HG02642 (cell line): ENCODE measurements around the gene PTPN3.
A peak's percentile ranks its signal among the peaks of the same experiment; 100 is the strongest.

Experiments used
- ATAC-seq: cut with Tn5 transposase; IDR thresholded peaks from one replicate; pipeline ENCODE4 v1.9.1; 2021; ENCODE audit warnings: mild to moderate bottlenecking; ENCODE audit not compliant: unreplicated experiment, poor library complexity

Gene PTPN3

DNA sequence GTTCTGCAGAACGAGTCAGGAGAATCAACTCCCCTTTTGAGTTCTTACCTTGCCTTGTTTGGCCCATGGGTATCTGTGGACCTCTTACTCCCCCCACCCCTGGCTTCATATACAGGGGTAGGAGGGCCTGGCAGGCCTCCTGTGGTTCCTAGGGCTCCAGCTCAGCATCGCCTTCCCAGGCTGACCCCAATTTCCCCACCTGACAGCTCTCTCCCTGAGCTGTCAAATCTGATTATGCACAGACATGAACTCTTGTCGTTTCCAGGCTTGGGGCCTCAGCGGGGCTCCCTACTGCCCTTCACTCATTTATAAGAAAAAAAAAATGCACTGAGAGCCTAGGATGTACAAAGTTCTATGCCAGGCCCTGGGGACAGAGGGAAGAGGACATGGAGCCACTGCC, 67.9 kb downstream of the PTPN3 start:
- no peak for ATAC-seq

DNA sequence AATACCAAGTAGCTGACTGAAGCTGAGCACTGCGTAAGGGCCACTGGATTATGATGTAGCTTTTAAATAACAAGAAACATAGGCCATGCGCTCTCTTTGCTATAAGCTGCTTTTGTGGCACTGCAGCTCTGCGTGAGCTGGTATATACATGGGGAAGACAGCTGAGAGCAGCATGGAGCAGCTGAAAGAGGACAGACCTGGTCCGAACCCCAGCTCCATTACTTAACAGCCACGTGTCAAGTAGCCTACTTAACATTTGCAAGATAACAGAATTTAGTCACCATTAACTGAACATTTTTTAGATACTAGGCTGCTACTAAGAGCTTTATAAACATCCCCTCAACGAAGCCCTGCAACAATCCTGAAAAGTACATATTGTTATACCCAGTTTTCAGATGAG, 69.3 kb downstream of the PTPN3 start:
- no peak for ATAC-seq

DNA sequence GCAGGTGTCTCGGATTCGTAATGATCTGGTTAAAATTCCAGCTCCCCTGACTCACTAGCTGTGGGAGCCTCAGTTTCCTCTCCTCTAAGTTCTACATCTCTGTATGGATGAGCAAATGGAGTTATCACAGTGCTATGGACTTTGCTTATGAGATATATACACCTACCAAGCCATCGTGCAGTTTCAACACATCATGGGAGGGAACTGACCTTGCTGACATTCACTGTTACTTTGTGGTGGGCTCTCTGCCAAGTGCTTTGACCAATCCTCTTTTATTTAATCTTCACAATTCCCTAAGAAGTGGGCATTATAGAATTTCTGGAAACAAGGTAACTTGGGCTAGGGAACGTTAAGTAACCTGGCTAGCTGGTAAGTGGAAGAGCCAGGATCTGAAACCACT, 70.2 kb downstream of the PTPN3 start:
- no peak for ATAC-seq

DNA sequence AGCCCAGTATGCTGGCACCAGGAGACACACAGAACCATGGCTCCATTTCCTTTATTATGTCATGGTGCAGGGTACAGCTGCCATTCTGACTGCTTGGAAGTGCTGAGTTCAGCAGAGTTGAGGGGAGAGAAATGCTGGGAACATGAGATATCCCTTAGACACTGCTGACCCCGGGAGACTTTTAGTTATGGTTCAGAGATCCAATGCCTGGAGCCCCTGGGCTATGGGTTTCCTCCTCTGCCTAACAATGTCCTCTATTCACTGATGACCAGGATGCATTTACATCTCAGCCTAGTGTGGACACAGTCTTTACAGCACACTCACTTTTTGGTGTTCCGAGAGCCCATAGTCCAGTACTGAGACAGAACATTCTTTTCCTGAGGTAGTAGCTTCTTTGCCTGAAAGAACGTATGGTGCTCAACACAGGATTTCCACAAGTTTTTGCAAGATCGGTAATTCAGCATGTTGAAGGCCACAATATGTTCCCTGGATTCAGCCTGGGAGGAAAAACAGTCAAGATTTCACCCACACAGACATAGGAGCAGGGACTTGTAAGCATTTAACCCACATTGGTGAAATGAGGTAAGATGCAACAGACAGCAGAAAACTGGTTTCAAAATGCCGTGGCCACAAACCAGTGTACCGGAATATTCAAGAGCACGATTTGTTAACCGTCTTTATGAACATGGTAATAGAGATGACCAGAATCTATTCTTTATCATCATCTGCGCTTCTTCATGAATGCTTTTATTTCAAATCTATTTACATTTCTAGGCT, 71.3 kb downstream of the PTPN3 start:
- ATAC-seq = no peak

DNA sequence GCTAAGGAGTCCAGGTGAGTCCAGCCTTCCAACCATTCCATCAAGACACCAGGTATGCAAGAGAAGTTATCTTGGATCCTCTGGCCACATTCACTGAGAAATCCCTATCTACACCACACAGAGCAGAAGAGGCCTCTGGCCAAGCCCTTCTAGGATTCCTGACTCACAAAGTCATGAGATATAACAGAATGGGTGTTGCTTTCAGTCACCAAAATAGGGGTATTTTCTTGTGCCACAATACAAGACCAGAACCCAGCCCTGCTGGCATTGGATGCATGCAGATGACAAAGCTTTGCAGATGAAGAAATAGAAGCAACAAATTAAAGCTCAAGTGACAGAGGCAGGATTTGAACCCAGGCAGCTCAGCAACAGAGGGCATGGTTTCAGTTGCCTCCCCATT, 73.5 kb downstream of the PTPN3 start:
- ATAC-seq = no peak

DNA sequence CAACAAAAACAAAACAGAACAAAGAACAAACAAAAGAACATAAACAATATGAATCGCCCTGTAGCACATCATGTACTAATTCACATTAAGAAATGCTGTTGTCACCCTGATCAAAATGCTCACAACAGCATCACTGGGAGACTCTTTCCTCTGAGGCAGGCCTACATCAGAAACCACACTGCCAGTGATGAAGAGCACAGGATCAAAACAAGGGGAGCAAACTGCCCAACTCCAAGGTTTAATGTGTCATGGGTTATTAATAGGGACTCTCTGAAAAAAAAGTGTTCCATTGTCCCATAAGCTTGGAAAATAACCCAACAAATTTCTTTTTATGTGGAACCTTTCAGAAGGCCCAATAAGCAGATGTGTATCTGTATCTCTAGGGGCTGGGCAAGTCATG, 74.2 kb downstream of the PTPN3 start:
- no peak for ATAC-seq

DNA sequence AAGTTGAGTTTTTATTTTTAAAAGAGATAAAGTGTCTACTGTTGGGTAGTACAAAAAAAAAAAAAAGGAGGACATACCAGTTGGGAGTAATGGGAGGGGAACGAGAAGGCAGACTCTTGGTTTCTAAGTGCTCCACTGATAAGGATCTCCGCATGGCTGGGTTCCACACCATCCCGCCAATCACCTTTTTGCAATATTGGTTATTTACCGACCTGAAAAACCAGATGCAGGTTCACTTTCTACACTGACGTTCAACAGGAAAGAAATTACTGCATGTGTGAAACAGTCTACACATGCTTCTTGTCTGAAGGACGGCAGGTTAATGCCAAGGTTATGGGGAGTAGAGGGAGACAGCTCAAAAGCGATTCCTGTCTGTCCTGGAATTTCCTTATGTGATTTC, 75.5 kb downstream of the PTPN3 start:
- ATAC-seq = peak; percentile 78

DNA sequence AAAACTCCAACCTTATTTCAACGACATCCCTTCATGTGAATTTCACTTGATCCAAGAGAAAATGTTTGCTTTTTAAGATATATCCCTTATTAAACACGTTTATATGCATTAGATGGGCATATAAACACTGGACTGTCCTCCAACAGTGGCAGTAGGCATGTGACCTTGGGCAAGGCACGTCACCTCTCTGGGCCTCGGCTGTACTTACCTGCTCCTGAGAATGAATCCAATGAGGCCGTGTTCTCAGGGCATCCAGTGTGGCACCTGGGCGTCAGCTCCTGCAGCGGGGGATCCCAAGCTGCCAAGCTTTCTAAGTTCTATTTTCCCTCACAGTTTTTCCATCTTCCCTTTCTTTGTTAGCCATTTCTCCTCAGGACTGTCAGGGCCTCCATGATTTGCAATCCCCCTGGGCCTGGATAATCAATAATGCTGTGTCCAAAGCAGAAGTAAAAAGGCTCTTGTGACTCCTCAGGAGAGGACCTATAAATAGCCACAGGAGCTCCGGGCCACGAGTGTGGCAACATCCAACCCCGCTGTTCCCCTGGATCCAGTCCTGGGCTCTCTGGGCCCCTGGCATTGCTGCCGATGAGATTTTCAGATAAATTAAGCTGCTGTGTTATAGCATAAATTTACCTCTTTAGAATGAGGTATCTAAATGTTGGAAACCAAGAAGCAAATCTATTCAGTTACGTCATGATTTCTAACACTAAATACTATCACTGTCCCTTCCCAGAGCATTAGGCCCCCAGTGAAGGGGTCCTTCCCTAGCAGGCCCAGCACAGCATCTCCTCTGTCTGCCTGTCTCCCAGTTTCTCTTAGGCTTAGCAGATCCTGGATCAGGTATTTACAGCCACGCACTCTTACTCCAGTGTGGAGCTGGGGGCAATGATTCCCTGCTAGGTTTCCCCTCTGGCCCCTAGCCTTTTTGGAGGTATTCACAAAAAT, 76.8 kb downstream of the PTPN3 start:
- ATAC-seq = no peak

DNA sequence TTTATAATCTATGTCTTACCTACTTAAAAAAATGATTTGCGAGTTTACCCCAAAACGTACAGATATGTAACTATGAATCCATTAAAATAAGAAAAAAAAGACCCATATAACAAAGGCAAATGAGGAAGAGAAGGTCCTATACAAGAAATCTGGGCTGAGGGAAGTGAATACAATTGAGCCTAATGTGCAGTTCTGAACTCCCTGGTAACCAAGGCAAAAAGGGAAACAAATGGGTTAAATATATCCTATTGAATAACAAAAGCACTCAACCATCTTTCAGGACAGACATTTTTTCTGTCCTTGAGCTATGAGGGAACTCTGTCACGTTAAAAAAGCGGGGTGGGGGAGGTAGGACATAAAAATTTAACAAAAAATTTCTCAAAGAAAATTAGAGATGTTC, 78.6 kb downstream of the PTPN3 start:
- ATAC-seq = no peak

DNA sequence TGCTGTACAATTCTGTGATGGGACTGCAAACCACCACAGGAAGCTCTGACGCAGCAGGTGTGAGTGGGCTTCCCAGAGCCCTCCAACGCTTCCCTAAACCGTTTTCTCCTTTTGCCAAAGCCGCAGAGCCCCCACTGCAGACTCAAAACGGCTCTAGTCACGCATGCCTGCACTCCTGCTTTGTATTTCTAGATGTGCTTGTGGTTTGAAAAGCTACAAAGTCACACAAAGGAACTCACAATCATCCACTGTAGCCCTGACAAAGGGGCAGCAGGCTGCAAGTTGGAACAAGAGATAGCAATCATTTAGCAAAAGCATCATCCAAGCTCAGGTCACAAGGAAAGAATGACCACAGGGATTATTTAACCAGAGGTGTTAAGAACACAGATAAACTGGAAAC, 79.3 kb downstream of the PTPN3 start:
- no peak for ATAC-seq

DNA sequence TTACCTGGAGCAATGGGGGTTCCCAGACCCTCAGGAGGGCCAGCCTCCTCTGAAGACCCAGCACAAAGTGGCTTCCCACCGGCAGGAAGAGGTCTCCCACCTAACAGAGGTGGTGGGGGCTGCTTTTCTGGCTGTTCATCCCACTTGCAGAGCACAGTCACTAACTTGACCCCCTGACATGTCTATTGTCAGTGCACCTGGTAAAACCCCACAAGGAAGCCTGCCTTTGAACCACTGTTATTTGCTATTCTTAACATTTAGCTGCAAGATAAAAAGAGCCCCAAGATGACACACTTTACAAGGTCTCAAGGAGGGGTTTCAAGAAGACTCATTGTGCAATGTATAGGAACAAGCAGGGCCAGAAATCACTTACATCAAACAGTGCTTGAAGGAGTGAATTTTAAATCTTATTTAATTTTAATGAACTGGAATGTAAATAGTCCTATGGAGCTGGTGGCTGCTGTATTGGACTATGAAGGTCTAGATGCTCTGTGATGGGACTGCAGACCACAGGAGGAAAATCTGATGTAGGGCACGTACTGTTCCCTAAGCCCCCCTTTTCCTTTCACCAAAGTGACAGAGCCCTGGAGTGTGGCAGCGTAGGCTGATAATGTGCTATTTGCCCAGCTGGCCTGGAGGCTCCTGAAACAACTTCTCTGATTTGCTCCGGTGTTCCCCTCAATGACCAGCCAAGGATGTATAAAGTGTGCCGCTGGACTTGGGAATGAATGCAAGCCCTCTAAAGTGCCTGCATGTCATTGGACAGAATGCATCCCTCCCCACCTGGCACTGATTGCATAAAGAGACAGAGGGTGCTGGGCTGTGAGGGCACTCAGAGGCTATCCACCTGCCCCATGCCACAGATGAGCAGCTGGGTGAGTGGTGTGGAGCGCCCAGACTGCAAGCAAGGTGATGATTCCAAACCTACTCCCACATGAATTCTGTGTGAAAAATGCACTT, 80.2 kb downstream of the PTPN3 start:
- ATAC-seq = no peak

DNA sequence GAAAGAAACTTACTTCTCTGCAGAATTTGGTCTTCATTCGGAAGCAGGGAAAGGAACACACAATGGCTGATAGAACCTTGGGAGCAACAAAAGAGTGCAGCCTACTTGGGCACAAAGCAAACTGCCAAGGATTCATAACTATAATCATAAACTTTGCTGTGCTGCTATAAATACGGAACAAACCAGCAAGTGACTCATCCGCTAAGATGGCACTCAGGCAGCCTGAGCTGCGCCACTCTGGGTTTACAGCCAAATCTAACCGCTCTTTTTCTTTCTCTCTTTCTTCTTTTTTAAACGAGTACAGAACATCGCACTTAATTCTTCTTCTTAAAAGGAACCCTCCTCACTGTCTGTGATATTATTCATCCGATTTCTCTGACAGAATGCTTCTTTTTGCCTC, 81.1 kb downstream of the PTPN3 start:
- ATAC-seq = no peak

DNA sequence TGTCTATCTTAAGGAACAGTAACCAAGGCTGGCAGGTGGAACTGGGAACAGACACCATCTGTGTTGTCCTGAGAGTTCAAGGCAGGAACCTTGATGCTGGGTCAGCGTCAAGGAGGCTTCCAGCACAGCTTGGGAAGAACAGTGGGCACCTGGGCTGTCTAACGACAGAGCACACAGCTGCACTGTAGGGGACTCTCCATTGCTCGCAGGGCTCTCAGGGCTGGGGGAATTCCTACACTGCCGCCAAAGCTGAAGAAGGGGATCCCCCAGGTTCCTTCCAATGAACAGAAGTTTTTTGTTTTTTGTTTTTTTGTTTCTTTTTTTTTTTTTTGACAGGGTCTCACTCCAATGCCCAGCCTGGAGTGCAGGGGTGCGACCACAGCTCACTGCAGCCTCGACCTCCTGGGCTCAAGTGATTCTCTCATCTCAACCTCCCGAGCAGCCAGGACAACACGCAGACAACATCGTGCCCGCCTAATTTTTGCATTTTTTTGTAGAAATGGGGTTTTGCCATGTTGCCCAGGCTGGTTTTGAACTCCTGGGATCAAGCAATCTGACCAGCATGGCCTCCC, 81.9 kb downstream of the PTPN3 start:
- ATAC-seq = peak; percentile 62

DNA sequence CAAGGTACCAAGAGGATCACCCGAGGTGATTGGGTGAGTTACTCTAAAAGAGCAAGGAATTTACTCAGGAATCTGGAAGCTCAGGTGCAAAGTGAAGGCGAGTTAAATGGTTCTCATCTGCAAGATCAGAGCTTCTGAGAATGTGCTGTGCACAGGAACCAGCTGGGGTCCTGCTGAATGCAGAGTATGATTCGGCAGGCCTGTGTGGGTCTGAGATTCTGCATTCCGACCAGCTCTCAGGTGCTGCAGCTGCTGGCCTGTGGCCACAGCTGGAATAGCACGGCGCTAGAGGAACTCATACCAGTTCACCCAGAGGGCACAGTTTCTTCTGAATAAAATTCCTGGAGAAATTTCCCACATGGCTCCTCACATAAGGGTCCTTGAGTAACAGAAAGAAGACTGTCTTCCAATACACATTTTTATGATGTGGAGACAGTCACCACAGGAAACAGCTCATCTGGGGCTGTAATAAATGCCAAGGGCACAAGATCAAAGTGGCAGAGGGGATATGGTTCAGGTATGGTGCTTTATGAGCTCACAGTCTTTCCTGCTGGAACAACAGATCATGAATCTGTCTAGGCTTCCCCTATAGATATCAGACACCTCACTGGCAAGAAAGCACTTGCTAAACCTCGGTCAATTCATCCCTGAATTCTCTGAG, 83.9 kb downstream of the PTPN3 start:
- no peak for ATAC-seq

DNA sequence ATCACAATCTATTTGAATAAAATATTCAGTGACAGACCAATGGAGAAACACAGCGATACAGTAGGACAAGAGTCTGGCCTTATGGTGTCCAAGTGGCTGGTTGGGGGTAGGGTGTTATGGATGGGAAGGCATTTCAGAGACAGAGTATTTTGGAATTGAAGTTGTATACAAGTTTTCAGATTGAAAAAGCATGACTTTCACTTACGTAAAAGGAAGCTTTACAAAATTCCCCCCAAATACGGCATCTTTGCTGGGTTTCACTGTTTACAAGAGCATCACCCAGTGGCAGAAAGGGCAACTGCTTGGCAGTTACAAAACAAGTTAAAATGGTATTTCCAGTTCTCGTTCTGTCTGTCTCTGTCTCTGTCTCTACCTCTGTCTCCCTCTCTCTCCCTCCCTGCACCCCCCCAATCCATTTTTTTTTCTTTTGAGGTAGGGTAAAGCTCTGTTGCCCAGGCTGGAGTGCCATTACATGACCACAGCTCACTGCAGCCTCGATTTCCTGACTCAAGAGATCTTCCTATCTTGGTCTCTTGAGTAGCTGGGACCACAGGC, 86.2 kb downstream of the PTPN3 start:
- ATAC-seq = peak; percentile 38

DNA sequence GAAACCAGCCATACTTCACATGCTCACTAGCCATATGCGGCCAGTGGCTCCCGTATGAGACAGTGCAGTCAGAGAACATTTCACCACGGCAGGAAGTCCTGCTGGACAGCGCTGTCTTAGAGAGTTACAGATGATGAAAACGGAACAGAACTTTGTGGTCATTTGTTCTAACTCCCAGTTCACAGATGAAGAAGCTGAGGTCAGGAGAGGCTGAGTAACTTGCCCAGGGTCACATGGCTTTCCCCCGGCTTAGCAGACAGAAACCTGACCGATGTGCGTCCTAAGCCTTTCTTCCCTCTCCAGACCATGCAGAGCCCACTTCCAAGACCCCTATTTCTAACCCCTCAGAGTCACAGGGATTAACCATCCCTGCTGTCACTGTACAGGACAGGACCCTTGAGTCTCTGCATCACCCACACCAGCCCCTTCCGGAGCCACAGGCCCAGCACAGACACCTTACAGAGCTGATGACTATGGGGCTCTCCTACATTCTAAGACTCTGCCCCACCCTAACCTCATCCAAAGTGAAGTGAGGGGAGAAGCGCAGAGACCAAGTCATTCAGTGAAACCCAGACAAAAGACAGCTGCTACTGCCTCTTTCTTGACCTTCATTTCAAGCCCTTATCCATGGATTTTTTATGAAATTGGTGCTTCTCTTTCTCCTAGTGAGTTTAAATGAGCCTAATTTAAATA, 86.9 kb downstream of the PTPN3 start:
- peak; percentile 67 for ATAC-seq

DNA sequence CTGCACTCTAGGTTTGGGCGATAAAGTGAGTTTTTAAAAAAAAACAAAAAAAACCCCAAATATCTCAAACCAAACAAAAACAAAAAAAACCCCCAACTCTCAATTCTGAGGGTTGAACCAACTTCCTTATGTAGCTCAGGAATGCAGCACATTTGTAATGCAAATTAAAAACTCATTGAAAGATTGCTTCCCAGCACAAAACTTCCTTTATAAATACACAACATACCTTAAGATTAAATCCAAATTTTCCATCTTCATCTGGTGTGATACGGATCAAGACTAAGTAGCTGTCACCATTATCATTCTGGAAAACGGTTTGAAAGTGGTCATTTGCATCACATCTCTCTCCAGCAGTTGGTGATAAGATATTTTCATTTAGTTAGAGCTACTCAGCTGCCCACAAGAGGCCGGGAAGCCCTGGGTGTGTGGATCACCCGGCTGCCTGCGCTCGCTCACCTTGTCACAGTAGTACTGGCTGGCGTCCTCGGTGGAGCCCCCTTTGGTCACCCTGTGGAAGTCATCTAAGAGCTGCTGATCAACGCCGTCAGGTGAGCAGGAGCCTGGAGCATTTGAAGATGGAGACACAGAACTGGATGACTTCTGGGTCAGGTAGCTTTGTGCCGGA, 88.2 kb downstream of the PTPN3 start:
- no peak for ATAC-seq

DNA sequence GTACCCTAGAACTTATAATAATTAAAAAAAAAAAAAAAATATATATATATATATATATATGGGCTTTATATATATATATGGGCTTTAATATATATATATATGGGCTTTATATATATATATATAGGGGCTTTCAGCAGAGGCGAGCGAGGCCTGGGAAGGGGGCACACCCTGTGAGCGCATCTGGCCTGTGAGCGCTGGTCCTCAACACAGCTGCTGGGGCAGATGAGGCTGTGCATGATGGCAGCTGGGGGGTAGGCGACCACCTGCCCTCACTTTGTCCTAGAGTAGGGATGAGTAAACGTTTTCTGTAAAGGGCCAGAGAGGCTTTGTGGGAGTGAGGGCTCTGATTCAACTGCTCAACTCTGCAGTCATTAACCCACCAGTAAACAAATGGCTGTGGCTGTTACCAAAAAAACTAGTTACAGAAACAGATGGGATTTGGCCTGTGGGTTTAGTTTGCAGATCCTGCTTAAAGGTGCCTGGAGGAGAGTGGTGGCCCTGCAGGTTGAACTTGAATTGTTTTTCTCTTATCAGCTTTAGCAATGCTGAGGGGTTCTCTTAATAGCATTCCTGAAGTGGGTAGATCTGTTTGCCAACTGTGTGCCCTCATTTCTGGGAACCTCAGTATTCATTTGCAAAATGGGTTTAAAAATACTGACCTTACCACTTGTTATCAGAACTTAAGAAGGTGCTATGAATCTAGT, 89.2 kb downstream of the PTPN3 start:
- no peak for ATAC-seq
